H9 (cell line): ENCODE results near the gene LGALS9. TPM values are rescaled to one million over a fixed set of nuclear protein-coding genes. Genes with fewer than 3 reads are reported as not detected.

Experiments used
- DNase-seq: peaks from one replicate; pipeline ENCODE4 v3.0.0-alpha.2; 2017
- H2AFZ ChIP-seq: one replicate; pipeline ENCODE4 v1.6.1; 2013; ENCODE audit warnings: mild to moderate bottlenecking, low read length, control low read depth, moderate library complexity
- H2AK5ac ChIP-seq: 2 replicates; pipeline ENCODE4 v1.6.1; 2013; ENCODE audit warnings: low read length, control low read depth, mixed read lengths; ENCODE audit not compliant: insufficient read length
- H2BK120ac ChIP-seq: one replicate; pipeline ENCODE4 v1.6.1; 2013; ENCODE audit warnings: low read depth, mild to moderate bottlenecking, low read length, control low read depth, inconsistent platforms; ENCODE audit not compliant: poor library complexity, severe bottlenecking
- H2BK12ac ChIP-seq: 2 replicates; pipeline ENCODE4 v1.6.1; 2013; ENCODE audit warnings: low read length, control low read depth, mixed read lengths, low read depth; ENCODE audit not compliant: insufficient read length
- H2BK15ac ChIP-seq: 2 replicates; pipeline ENCODE4 v1.6.1; 2013; ENCODE audit warnings: low read depth, low read length, control low read depth
- H2BK20ac ChIP-seq: one replicate; pipeline ENCODE4 v1.6.1; 2013; ENCODE audit warnings: low read depth, mild to moderate bottlenecking, low read length, control low read depth, inconsistent platforms; ENCODE audit not compliant: poor library complexity, severe bottlenecking
- H2BK5ac ChIP-seq: 2 replicates; pipeline ENCODE4 v1.6.1; 2013; ENCODE audit warnings: low read length, control low read depth, mixed read lengths; ENCODE audit not compliant: insufficient read length
- H3K14ac ChIP-seq: 2 replicates; pipeline ENCODE4 v1.6.1; 2013; ENCODE audit warnings: low read length, control low read depth; ENCODE audit not compliant: insufficient read depth
- H3K18ac ChIP-seq: 2 replicates; pipeline ENCODE4 v1.6.1; 2013; ENCODE audit warnings: low read depth, mild to moderate bottlenecking, mixed read lengths, low read length, control low read depth; ENCODE audit not compliant: insufficient read length
- H3K23ac ChIP-seq: 2 replicates; pipeline ENCODE4 v1.6.1; 2013; ENCODE audit warnings: low read length, control low read depth, mixed read lengths, low read depth; ENCODE audit not compliant: insufficient read length
- H3K23me2 ChIP-seq: 2 replicates; pipeline ENCODE4 v1.6.1; 2013; ENCODE audit warnings: low read depth, mild to moderate bottlenecking, mixed read lengths, low read length, control low read depth; ENCODE audit not compliant: insufficient read length, poor library complexity, severe bottlenecking
- H3K27ac ChIP-seq: 2 replicates; pipeline ENCODE4 v1.5.1; 2013; ENCODE audit warnings: low read length, control low read depth, mixed read lengths, low read depth; ENCODE audit not compliant: insufficient read length
- H3K27me3 ChIP-seq: 2 replicates; pipeline ENCODE4 v1.6.1; 2013; ENCODE audit warnings: low read length, control low read depth, inconsistent platforms; ENCODE audit not compliant: insufficient read depth
- H3K4ac ChIP-seq: 2 replicates; pipeline ENCODE4 v1.6.1; 2013; ENCODE audit warnings: low read depth, mild to moderate bottlenecking, control low read depth, inconsistent platforms, low read length, moderate library complexity
- H3K4me1 ChIP-seq: 2 replicates; pipeline ENCODE4 v1.6.1; 2013; ENCODE audit warnings: low read length, control low read depth, inconsistent platforms; ENCODE audit not compliant: insufficient read depth
- H3K4me2 ChIP-seq: 2 replicates; pipeline ENCODE4 v1.6.1; 2013; ENCODE audit warnings: low read length, control low read depth, mixed read lengths; ENCODE audit not compliant: insufficient read length, insufficient read depth
- H3K56ac ChIP-seq: 2 replicates; pipeline ENCODE4 v1.6.1; 2013; ENCODE audit warnings: low read depth, mild to moderate bottlenecking, mixed read lengths, low read length, control low read depth; ENCODE audit not compliant: insufficient read length
- H3K79me1 ChIP-seq: 2 replicates; pipeline ENCODE4 v1.6.1; 2013; ENCODE audit warnings: low read depth, mild to moderate bottlenecking, moderate library complexity, low read length, control low read depth, inconsistent platforms; ENCODE audit not compliant: insufficient read depth, poor library complexity, severe bottlenecking
- H3K79me2 ChIP-seq: 2 replicates; pipeline ENCODE4 v1.6.1; 2013; ENCODE audit warnings: low read length, control low read depth, inconsistent platforms; ENCODE audit not compliant: insufficient read depth
- H3K9ac ChIP-seq: 2 replicates; pipeline ENCODE4 v1.6.1; 2013; ENCODE audit warnings: low read length, control low read depth, mixed read lengths; ENCODE audit not compliant: insufficient read length; ENCODE audit errors: extremely low read depth
- H3K9me3 ChIP-seq: one replicate; pipeline ENCODE4 v1.6.1; 2013; ENCODE audit warnings: low read depth, low read length, inconsistent platforms; ENCODE audit not compliant: control insufficient read depth
- H3T11ph ChIP-seq: one replicate; pipeline ENCODE4 v1.6.1; 2013; ENCODE audit warnings: mild to moderate bottlenecking, low read length, control low read depth, inconsistent platforms
- H4K20me1 ChIP-seq: one replicate; pipeline ENCODE4 v1.6.1; 2013; ENCODE audit not compliant: control insufficient read depth, insufficient read length, insufficient read depth
- H4K5ac ChIP-seq: 2 replicates; pipeline ENCODE4 v1.6.1; 2013; ENCODE audit warnings: low read depth, mild to moderate bottlenecking, mixed read lengths, low read length, control low read depth; ENCODE audit not compliant: insufficient read length
- H4K8ac ChIP-seq: replicated peaks from 2 replicates; pipeline ENCODE4 v1.6.1; 2013; ENCODE audit warnings: low read length, control low read depth, mixed read lengths, low read depth; ENCODE audit not compliant: insufficient read length
- H4K91ac ChIP-seq: 2 replicates; pipeline ENCODE4 v1.6.1; 2013; ENCODE audit warnings: low read depth, mild to moderate bottlenecking, moderate library complexity, mixed read lengths, low read length, control low read depth; ENCODE audit not compliant: insufficient read length
- H3K27ac Mint-ChIP-seq, 3 experiments: 2 replicates in 2 of 3; 3 replicates in 1 of 3; pipeline ENCODE4 v1.8.0; 2020 to 2021; ENCODE audit warnings: mixed read lengths in 3 of 3, mild to moderate bottlenecking in 1 of 3, moderate library complexity in 1 of 3
- H3K27me3 Mint-ChIP-seq: 2 replicates; pipeline ENCODE4 v1.8.0; 2021; ENCODE audit warnings: low read depth, mild to moderate bottlenecking, moderate library complexity, mixed read lengths
- H3K36me3 Mint-ChIP-seq, 3 experiments: 2 replicates in 2 of 3; 3 replicates in 1 of 3; pipeline ENCODE4 v1.8.0; 2020 to 2021; ENCODE audit warnings: low read depth in 3 of 3, mixed read lengths in 3 of 3; ENCODE audit not compliant: insufficient read depth in 1 of 3
- H3K4me1 Mint-ChIP-seq, 2 experiments: 2 replicates each; pipeline ENCODE4 v1.8.0; 2020; ENCODE audit warnings: mixed read lengths in 2 of 2
- H3K4me3 Mint-ChIP-seq, 2 experiments: 2 replicates in 1 of 2; 3 replicates in 1 of 2; pipeline ENCODE4 v1.8.0; 2020 to 2021; ENCODE audit warnings: mild to moderate bottlenecking in 2 of 2, mixed read lengths in 2 of 2, moderate library complexity in 1 of 2
- H3K9me3 Mint-ChIP-seq, 2 experiments: 2 replicates in 1 of 2; 3 replicates in 1 of 2; pipeline ENCODE4 v1.8.0; 2020; ENCODE audit warnings: mild to moderate bottlenecking in 2 of 2, mixed read lengths in 2 of 2, moderate library complexity in 1 of 2
- CTCF ChIP-seq: fragments of 200-600 bp; sonication (generic); conservative IDR thresholded peaks from 3 replicates; pipeline ENCODE4 v1.8.0; 2021; ENCODE audit warnings: antibody characterized with exemption, mild to moderate bottlenecking
- WGBS: extraction: QIAGEN DNeasy Blood & Tissue Kit; methylation state at CpG from one replicate; pipeline ENCODE4 v1.1.7; 2013; ENCODE audit warnings: missing lambda C conversion rate, low lambda C conversion rate, mixed read lengths; ENCODE audit not compliant: insufficient read length; ENCODE audit errors: extremely low coverage; 5-methylcytosine and 5-hydroxymethylcytosine counted together
- total RNA-seq: library from RNA; stranded (reverse); gene quantifications from 2 replicates; pipeline ENCODE4 v1.2.1, GENCODE V29; 2021

Gene LGALS9
- total RNA-seq, 1 experiment from 2014 or later: 2.5 TPM

DNA sequence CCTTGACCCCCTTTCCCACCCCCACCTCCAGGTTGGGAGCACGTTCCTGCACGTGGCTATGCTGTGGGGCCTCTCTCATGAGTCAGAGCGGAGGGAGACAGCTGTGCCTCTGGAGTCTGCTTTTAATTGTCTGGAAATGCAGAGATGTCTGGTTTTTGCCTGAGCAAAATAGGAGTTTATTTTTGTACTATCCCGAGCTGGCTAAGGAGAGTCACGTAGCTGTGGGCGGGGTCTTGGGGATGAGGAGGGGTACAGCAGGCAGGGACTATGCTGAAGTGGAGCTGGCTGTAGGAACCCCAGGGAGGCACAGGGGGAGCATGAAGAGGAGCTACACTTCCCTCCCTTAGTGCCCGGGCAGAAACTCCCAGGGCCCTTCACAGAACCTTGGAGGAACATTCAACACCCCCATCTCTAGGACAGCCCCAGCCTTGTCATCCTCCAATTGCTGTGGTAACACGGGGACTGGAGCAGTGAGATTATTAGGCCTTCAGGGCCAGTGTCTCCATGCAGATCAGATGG, 44.7 kb upstream of the LGALS9 start:
- Histone ChIP-seq H3K23me2 (no peaks in the 10 kb centered on the region), H3K14ac (no peak overlapping the region), H2AFZ (no peak overlapping the region), H3K56ac (no peak overlapping the region), H4K91ac (no peak overlapping the region), H2BK15ac (no peak overlapping the region), H3K4me2 (no peak overlapping the region), H3K27ac (no peak overlapping the region), H3K4me1 (no peaks in the 10 kb centered on the region), H4K5ac (no peak overlapping the region), H2BK5ac (no peak overlapping the region), H2BK20ac (no peak overlapping the region), H3K4ac (no peak overlapping the region), H3K27me3 (no peaks in the 10 kb centered on the region), H3T11ph (no peak overlapping the region), H4K20me1 (no peaks in the 10 kb centered on the region), H3K79me1 (no peaks in the 10 kb centered on the region), H2BK12ac (no peak overlapping the region), H4K8ac (no peak overlapping the region), H3K9ac (no peak overlapping the region), H2BK120ac (no peak overlapping the region), H3K9me3 (no peaks in the 10 kb centered on the region), H3K23ac (no peak overlapping the region), H3K79me2 (no peaks in the 10 kb centered on the region), H2AK5ac (no peak overlapping the region), H3K18ac (no peak overlapping the region)
- Mint-ChIP-seq H3K4me3 (no peak overlapping the region), H3K4me1 (peaks cover 10 to 16% of the 10 kb centered on the region in 2 experiments), H3K36me3 (peaks cover 4 to 15% (median 13%) of the 10 kb centered on the region in 3 experiments), H3K27me3 (no peaks in the 10 kb centered on the region), H3K9me3 (no peaks in the 10 kb centered on the region), H3K27ac (peak overlapping the region in 2 of 3 experiments; percentile 10 to 16; a peak in 1 of 7 replicates)
- no CpG with 5 or more reads among the region's 8 CpGs for WGBS
- DNase-seq: no peak
- no peak for TF ChIP-seq CTCF
